ENCODE measurements around the gene MIB1.

Gene MIB1

DNA sequence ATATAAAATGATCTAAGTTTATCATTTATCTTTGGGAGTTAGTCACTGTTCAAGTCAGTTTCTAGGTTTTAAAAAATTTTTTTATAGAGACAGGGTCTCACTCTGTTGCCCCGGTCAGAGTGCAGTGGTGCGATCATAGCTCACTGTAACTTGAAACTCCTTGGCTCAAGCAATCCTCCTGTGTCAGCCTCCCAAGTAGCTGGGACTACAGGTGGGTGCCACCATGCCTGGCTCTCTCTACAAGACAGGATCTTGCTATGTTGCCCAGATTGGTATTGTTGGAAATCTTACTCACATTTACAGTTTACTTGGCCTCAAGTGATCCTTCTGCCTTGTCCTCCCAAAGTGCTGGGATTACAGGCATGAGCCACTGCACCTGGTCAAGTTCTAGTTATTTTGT is 74.5 kb downstream of the MIB1 start:
- no peak for DNase-seq (ENCODE audit: low read depth in 3 of 3)

- DNase-seq (ENCODE audit: low read depth in 3 of 3) = no peak
Measured at GRCh38 chr18:21820033-21820810, 79.6 kb downstream of the MIB1 start.

DNA sequence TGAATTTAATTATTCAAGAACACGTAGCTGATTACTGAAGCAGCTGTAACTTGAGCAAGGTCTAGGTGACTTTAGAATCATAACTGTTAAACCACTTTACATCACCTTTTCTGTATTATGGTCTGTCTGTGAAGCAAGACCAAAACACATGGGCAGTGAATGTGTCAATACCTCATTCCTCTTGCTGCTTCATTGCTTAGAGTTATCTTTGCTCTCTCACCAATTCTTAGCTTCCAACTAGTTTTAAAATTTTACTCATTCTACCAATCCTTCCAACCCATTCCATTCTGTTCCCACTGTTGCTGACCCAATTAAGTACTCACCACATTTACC is 80.2 kb downstream of the MIB1 start:
- no peak for DNase-seq (ENCODE audit: low read depth in 3 of 3)

DNA sequence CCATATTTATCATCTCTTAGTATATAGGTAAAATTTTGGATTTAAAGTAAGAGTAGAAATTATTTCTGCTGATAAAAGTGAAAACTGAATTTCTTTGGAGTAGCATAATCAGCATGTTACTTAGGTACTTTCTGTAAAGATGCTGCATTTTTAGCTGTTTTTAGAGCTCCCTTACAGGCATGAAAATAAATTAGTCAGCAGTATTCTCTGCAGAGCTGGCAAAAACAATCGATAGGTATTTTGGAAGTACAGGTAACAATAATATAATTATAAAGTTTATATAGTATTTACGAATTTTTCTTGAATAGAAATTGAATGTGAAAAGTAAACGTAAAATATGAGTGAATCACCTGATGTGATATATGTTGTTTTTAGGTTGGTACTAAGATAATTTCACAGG is 83.3 kb downstream of the MIB1 start:
- no peak for DNase-seq (ENCODE audit: low read depth in 3 of 3)

DNA sequence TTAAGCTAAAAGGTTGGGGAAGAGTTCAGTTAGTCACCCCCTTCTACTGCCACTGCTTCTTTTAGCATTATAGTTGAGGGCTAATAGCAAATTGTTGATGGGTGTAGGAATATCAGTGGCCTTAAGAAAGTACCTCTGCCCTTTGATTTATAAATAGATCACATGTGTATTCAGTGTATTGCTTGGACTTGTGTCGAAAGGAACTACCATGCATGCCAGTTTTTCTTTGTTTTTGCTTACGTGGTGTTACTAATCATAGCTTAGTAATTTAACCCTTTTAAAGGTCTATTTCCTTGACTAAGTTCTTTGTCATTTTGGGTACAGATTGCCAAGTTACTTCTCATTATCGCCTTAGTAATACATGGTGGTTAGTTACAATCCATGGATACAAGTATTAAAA is 85.6 kb downstream of the MIB1 start:
- no peak for DNase-seq (ENCODE audit: low read depth in 3 of 3)

DNA sequence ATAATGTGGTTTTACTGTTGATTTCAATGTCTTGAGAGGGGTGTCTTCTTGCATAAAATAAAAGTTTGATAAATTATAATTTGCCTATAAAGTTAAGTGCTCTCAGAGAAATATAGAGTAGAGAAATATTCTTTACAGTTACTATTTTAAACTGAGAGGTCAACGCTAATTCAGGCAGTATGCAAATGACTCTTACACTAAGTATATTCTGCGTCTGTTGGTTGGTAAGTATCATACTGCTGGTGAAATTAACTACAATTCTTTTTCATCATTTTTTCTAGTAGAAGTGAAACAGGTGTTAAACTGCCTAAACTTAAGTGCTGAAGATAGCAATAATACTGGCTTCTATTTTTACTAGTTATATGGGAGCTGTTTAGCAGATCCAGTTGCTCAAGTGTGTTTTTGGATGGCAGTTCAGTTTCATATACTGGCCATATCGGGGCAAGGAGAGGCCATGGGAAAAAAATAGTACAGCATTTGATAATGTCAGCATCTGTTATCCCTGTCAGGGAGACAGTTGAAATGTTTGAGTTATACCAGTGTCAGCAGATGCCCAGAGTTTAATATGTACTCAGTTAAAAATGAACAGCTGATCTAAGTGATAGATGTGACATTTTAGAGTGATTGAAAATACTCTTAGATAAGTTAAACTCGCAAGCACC is 86.2 kb downstream of the MIB1 start:
- DNase-seq (ENCODE audit: low read depth in 3 of 3) = no peak

- no peak for DNase-seq (ENCODE audit: low read depth in 3 of 3)
Measured at GRCh38 chr18:21830532-21830931, 89.9 kb downstream of the MIB1 start.

DNA sequence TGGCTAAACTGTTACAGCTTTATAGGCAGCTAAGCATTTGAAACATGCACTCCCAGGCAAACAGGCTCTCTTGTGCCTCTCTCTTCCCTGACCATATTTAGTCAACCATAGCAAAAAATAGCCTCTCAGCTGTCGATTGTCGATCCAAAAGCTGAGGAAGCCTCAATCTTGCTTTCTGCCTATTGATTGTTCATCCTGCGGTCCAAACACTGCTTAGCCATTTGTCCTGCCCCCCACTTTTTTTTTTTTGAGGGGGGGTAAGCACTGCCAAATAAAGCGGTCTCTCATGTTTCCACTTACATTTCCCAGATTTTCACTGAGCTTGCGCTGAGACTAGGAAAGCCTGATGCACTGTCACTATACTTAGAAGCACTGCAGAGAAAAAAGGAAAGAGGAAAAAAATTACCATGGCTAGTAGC is 90.8 kb downstream of the MIB1 start:
- no peak for DNase-seq (ENCODE audit: low read depth in 3 of 3)

DNA sequence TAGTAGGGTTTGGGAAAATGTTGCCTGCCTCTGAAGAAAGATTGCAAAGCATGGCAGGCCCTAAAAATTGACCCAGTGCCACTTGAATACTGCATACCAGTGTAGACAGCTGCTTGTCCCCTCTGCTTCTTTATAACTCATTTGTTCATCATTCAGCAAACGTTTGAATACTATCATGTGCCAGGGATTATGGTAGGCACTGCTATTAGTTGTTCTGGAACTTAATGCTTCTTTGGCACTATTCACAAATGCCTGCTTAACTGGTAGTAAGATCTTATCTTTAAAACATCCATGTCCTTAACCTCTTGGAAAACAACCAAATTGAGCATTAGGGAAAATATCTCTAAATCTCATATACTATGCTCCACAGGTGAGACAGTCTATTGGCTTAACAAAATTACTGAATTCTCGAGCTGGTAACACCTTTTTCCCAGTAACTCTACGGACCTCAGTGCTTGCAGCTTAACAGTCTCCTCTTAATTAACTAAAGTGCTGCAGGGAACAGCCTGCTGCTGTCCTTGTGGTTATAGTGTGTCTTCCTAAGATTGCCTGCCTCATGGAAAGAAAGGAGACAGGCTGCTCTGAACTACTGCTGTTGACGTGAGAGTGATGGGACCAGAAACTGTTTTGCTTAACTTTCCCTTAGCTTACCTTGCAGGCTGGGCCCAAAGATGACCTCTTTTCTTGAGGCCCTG is 93.2 kb downstream of the MIB1 start:
- no peak for DNase-seq (ENCODE audit: low read depth in 3 of 3)

DNA sequence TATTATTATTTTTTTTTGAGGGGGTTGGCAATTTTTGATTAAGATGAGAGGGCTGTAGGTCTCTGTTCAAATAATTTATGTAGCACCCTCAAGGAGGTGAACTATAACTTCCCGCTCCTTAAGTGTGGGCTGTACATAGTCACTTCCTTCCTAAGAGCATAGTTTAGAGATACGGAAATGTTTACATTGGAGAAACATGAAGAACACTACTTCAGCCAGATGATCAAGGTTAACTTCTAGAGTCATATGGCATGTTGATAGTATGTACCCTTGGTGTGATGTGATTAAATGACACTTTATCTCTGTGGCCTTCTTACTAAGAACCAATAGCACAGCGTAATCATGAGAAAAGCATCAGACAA is 93.7 kb downstream of the MIB1 start:
- DNase-seq (ENCODE audit: low read depth in 3 of 3) = no peak

- no peak for DNase-seq (ENCODE audit: low read depth in 3 of 3)
Measured at GRCh38 chr18:21841570-21841969, 101.0 kb downstream of the MIB1 start.

- DNase-seq (ENCODE audit: low read depth in 3 of 3) = no peak
Measured at GRCh38 chr18:21843341-21843740, 102.7 kb downstream of the MIB1 start.

- no peak for DNase-seq (ENCODE audit: low read depth in 3 of 3)
Measured at GRCh38 chr18:21851327-21851961, 110.9 kb downstream of the MIB1 start.

DNA sequence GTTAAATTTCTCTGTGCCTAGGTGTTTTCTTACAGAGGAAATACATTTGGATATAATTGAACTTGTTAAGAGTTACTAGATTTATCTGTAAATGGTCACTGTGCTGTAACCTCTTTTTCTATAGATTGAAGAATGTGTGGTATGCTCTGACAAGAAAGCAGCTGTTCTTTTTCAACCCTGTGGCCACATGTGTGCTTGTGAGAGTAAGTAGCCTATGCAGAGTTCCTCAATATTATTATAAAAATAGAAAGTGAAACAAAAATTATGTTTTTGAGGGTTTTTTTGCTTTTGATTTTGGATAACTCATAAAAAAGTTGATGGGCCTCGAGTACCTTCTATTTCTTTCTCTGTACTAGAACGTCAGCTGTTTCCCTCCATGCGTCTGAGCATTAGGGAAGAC is 112.4 kb downstream of the MIB1 start:
- DNase-seq (ENCODE audit: low read depth in 3 of 3) = no peak

- DNase-seq (ENCODE audit: low read depth in 3 of 3) = no peak
Measured at GRCh38 chr18:21853775-21854552, 113.4 kb downstream of the MIB1 start.

DNA sequence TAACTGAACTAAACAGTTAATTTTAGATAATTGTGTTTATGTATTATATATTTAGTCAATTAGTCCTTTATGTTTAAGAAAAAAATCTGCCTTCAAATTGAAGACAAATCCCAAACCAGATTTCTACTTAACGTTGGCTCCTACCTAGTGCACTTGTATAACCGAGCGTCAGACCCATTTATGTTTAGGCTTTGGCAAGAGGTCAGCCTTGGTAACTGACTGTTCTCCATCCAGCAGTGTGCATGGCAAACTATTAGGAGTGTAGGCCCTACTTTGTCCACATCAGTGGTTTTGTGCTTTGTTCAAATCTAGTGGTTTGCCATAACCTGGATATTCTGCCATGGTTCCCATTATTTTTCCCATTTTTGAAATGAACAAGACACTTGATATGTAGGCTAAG is 114.8 kb downstream of the MIB1 start:
- DNase-seq (ENCODE audit: low read depth in 3 of 3) = no peak

DNA sequence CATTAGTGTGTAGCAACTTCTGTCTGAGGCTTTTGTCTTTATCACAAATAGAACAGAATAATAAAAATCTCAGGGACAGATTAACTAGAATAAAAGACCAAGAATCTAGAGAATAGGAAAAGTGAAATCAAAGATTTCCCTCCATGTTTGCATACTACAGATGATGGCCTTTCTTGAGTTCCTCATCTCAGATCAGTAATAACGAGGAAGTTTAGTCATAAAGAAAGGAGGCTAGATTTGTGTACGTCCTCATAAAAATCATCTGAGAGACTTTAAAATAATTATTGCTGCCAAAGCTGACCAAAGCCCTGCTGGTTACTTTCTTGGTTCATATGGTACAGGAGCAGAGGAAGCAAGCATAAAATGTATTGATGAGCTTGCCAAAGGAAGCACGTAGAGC is 117.3 kb downstream of the MIB1 start:
- no peak for DNase-seq (ENCODE audit: low read depth in 3 of 3)

DNA sequence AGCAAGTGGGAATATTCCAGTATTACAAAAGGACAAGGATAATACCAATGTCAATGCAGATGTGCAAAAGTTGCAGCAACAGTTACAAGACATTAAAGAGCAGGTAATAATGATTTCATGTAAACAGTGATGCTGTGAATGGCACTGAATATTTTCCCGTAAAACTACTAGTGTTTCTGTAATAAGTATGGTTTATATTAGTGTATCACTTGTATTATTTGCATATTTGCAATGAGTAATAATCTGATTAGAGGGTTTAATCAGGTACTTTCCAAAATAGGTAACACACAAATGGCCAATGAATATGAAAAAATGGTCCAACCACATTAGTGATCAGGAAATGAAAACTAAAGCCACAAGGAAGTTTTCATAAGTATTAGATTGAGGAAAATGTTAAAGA is 118.0 kb downstream of the MIB1 start:
- no peak for DNase-seq (ENCODE audit: low read depth in 3 of 3)

DNA sequence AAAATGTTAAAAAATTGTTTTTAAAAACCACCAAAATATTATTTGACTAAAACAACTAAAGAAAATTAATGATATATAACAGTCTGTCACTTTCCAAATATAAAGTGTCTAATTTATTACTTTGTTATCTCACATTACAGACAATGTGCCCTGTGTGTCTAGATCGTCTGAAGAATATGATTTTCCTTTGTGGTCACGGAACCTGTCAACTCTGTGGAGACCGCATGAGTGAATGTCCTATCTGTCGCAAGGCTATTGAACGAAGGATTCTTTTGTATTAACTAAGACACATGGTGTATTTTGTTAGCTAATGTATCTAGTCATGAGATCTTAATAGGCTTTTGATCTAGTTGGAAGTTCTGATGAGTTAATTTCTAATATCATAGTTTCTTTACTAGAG is 123.8 kb downstream of the MIB1 start:
- DNase-seq (ENCODE audit: low read depth in 3 of 3) = no peak

DNA sequence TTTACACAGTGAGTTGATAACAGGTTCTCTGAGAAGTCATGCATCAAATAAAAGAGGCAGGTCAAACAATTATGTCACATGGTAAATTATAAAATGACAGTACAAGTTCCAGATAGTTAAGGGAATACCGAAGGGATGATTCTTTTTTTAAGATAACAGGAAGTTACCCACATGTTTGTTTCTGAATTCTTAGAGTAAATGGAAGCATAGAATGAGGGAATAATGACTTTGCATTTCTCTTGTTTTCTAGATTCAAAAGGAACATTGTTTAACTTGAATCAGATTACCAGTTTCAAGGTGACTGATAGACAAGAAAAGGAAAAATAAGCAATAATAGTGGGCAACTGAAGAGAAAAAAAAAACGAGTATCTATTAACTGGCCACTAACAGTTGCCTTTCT is 124.5 kb downstream of the MIB1 start:
- no peak for DNase-seq (ENCODE audit: low read depth in 3 of 3)

DNA sequence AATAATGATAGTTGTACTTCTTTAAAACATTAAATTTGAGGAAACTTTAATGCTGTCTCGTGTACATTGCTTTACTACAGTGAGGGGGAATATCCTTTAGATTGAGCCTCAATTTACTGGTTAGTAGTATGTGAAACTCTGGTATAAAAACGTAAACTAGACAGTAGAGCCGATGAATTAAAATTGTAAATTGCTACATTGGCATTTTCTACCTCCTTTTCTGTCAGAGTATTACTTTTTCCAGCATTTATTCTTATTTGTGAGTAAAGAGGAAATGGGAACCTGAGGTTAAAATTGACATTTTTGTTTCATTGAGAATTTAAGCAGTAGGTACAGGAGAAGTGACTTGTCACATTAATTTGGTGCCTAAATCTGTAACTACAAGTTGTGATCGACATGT is 128.2 kb downstream of the MIB1 start:
- no peak for DNase-seq (ENCODE audit: low read depth in 3 of 3)

- no peak for DNase-seq (ENCODE audit: low read depth in 3 of 3)
Measured at GRCh38 chr18:21889570-21889969, 149.0 kb downstream of the MIB1 start.

All from stimulated activated CD4-positive, alpha-beta T cell treated with anti-CD3 and anti-CD28 coated beads, TNF-alpha, amount 100 ng/mL, for 4 hours (primary cell).